Stimulated activated CD8-positive, alpha-beta memory T cell treated with anti-CD3 and anti-CD28 coated beads, Interleukin-15, amount 100 ng/mL, for 48 hours (primary cell): ENCODE measurements around the gene UPK3BL2.
"Not testable (repeated sequence)": the region's sequence is repeated elsewhere in the genome, so short reads cannot be mapped to it uniquely, and the experiment has no call there.

Source experiments
- DNase-seq, 2 donors: peaks; one replicate each; pipeline ENCODE4 v3.0.0-alpha.2; 2020; ENCODE audit warnings: low read depth in 2 of 2

UPK3BL2 gene

DNA sequence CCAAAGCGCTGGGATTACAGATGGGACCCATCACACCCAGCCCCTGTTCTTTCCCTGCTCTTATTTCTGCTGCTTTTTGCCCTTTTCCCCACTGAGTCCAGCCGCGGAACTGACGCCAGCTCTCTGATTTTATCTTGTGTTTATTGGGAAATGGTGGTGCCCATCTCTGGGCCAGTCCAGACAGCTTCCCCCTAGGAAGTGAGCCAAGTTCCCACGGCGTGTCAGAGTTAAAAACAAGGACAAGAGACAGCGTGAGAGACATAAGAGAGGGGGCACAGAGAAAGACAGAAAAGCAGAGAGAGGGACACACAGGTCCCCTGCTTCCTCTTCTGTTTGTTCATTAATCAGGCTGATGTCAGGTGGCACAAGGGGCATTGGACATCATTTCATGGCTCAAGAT lies 11.9 kb downstream of the UPK3BL2 start:
- DNase-seq, result not testable (repeated sequence)

GRCh38 chr7:102527822-102528793 lies 15.4 kb downstream of the UPK3BL2 start:
- not testable (repeated sequence) for DNase-seq

DNA sequence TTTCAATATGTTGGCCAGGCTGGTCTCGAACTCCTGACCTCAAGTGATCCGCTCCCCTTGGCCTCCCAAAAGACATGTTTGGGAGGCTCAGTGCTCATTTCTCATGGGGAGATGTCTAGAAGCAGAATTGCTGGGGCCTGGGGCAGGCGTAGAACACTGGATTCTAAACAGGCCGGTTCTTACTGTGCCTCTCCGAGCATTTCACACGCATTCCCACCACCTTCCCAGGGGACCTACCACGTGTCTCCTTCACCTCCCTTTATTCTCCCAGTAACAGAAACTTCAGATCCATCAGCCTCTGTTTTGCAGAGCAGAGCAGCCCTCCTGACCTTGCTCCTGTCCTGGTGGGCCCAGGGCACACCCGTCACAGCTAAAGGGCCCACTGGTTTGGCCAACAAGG lies 16.3 kb downstream of the UPK3BL2 start:
- not testable (repeated sequence) for DNase-seq

DNA sequence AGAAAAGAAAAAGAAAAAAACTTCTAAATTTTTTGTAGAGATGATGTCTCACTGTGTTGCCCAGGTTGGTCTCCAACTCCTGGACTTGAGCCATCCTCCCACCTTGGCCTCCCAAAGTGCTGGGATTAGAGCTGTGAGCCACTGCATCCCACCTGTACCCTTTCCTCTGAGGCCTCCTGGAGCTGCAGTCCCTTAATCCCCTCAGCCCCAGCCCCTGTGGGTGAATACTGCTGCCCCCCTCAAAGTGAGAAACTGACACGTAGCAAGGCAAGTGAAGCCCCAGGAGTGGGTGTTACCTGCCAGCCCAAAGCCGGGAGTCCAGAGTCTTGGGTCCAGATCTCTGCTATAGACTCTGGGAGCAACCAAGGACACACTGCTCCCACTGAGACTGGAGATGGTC lies 18.7 kb downstream of the UPK3BL2 start:
- not testable (repeated sequence) for DNase-seq

GRCh38 chr7:102520797-102521196 lies 22.7 kb downstream of the UPK3BL2 start:
- DNase-seq, result not testable (repeated sequence)

DNA sequence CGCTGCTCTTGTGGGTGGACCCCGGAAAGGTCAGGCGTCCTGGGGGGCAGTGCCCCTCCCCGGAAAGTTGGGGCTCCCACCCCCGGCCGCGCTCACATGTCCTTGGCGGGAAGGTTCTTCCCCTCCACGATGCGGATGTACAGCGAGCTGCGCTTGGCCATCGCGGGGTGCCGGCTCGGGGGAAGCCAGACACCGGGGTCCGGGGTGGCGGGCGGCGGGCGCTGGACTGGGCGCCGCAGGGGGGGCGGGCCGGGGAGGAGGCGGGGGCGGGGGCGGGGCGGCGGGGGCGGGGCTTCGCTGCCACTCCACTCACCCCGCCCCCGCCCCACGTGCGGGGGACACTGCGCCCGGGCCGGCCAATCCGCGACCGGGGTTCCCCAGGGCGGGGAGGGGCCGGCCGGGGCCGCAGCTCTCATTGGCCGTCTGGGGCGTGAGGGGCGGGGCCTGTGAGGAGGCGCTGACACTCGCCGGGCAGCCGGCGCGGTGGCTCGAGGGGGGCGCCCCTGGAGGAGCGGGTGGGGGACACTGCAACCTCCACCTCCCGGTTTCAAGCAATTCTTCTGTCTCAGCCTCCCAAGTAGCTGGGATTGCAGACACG lies 25.8 kb downstream of the UPK3BL2 start, which contains the start of gene RASA4B:
Gene RASA4B (minus strand): TSS at position 228 of the 598 bp plus-strand sequence. CDS start 67 bp downstream, at position 161.
- DNase-seq, result not testable (repeated sequence)

DNA sequence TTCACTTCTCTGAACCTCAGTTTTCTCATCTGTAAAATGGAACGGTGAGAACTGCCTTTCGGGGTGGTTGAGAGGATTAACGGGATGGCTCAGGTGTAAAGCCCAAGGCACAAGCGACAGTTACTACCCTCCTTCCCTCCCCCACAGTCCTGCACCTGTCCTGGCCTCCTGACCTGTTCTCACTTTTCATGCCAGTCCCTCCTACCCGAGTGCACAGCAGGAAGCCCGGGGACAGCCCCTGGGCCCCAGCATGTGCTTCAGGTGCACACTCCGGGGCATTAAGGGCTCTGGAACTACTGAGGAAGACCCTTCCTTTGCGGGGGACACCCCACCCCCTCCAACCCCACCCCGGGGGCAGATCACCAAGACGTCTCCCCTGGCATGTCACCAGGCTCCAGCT lies 26.5 kb downstream of the UPK3BL2 start:
- DNase-seq, result not testable (repeated sequence)

GRCh38 chr7:102515889-102516288 lies 27.6 kb downstream of the UPK3BL2 start:
- DNase-seq, result not testable (repeated sequence)

- not testable (repeated sequence) for DNase-seq
These were observed 28.4 kb downstream of the UPK3BL2 start for GRCh38 chr7:102514881-102515721.

DNA sequence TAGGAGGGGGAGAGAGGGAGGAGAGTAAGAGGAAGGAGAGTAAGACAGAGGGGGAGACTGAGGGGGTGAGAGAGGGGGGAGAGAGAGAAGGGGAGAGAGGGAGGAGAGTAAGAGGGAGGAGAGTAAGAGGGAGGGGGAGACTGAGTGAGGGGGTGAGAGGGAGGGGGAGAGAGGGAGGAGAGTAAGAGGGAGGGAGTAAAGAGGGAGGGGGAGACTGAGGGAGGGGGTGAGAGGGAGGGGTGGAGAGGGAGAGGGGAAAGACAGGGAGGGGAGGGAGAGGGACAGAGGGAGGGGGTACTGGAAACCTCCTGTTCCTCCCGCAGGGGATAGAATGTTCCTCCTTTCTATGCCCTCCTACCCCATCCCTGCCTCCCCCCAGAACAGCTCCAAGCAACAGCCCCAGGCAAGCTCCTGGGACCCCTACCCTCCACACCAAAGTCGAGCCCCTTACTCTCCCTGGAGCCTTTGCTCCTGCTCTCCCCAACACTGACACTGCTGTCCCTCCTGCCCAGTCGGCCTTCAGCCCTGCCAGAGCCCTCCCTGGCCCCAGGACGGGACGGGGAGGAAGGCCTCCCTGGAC lies 30.8 kb downstream of the UPK3BL2 start:
- DNase-seq, result not testable (repeated sequence)

GRCh38 chr7:102511860-102512522 lies 31.5 kb downstream of the UPK3BL2 start:
- DNase-seq, result not testable (repeated sequence)

- not testable (repeated sequence) for DNase-seq
These were observed 32.9 kb downstream of the UPK3BL2 start for GRCh38 chr7:102510575-102510974.

GRCh38 chr7:102507410-102508088 lies 35.9 kb downstream of the UPK3BL2 start:
- DNase-seq, result not testable (repeated sequence)

- not testable (repeated sequence) for DNase-seq
These were observed 38.0 kb downstream of the UPK3BL2 start for GRCh38 chr7:102505298-102506185.

DNA sequence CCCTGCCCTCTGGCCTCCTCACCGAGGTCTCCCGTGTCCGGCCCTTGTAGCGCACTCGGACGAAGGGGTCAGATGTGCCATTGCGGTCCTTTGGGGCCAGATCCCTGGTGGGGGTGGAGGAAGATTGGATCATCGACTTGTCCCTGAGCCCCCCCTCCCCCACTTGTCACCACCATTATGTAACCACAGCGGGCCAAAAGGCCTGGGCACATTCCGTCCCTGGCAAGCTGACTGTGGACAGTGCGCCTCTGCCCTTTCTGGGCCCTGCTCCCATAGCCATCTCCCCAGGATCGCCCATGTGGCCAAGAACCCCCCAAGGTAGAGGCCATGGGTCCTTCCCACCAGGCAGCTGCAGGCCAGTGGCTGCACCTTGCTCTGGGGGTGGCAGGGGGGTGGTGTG lies 40.4 kb downstream of the UPK3BL2 start:
- not testable (repeated sequence) for DNase-seq

GRCh38 chr7:102498321-102498720 lies 45.2 kb downstream of the UPK3BL2 start:
- DNase-seq, result not testable (repeated sequence)

- DNase-seq, result not testable (repeated sequence)
These were observed 46.2 kb downstream of the UPK3BL2 start for GRCh38 chr7:102497308-102497707.

DNA sequence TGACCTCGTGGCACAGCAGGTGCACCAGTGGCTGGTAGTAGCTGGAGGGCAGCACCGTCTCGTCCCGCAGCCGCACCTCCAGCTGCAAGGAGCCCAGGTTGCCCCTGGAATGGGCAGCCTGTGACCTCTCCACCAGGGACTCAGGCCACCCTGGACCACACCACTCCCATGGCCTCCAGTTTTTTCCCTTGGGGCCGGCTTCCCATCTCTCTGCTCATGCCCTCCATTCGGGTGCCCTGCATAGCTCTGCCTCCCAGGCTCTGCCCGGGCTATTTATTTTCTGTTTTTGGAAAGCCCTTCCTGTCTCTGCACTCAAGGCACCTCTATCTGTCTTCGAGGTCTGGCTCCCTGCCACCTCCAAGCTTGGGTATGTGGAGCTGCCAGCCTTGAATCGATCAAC lies 46.6 kb downstream of the UPK3BL2 start:
- not testable (repeated sequence) for DNase-seq
